ENCODE results near the gene ASTN2.
"Not testable (repeated sequence)": the region's sequence is repeated elsewhere in the genome, so short reads cannot be mapped to it uniquely, and the experiment has no call there.

ASTN2 gene

DNA sequence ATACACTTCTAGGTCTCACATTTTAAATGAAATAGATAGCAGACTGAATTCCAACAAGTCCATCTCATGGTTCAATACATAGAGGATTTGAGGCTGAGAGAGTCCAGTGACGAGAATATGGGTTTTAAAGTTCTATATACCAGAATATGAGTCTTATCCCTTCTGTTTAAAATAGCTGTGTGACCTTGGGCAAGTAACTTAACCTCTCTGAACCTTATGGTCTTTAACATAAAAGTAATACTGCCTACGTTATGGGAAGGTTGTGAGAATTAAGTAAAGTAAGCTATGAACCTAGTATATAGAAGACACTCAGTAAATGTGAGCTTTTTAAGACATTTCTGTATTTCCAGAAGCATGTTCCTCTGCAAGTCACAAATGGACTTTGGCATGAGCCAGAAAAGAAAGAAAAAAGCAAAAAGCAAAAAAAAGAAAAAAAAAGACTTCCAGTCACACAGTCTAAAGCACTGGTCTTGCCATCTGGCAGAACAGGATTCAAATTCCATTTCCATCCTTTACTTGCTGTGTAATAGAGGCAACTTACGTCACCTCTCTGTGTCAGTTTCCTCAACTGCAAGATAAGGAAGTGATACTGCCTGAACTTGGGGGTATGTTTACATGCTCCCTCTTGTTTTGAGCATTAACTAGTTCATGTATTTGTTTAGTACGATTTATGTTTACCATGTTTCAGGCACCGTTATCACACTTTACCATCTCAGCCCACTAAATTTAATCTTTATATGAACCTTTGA is 479.5 kb downstream of the ASTN2 start:
- DNase-seq (ENCODE audit: low read depth in 3 of 3, low spot score in 1 of 3): no peak

DNA sequence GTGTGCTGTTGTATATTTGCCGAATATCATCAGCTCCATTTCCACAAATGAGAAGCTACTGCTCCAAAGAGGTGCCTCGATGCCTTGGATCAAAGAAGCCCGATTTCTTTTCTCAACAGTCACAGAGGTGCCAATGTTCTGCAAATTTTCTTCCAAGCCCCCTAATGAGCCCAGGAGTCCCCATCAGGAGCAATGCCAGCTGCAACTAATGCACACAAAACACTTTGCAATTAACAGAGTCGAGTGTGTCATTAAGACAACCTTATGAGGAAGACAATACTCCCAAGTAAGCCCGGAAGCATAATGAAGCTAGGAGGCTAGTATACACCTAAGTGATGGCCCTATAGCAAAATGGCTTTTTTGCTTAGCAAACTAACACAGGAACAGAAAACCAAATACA is 480.7 kb downstream of the ASTN2 start:
- DNase-seq (ENCODE audit: low read depth in 3 of 3, low spot score in 1 of 3): no peak

DNA sequence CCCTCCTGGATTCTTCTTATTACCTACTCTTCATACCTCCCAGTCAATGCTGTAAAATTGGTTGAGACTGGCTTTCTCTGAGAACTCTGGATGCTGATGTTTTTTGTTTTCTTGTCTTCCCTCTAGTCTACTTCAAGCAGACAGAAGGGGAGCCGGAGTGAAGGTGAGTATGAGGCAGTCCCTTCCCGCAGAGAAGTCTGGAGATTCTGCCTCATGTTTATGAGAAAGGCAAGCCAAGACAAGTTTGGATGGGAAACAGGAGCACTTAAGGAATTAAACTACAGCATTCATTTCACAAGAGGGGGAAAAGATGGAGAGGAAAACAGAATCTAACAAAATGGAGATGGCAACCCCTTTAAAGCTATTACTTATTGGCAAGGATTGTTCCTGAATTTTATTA is 481.6 kb downstream of the ASTN2 start:
- no peak for DNase-seq (ENCODE audit: low read depth in 3 of 3, low spot score in 1 of 3)

DNA sequence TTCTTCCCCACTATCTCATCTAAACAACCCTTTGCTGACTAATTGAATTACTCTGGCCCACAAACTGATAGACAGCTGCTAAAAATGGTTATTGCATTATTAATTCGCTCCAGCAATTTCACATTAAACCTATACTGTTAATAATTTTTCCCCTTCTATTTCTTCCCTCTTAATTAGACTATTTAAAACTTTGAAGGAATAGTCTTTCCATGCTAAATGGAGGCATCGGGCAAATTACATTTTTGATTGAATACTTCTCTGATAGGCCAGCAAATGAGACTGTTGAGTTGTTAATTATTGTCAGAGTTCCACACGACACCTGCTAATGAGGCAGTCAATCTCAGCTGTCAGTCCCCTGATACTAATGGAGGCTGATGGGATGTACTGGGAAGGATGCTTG is 485.2 kb downstream of the ASTN2 start:
- DNase-seq (ENCODE audit: low read depth in 3 of 3, low spot score in 1 of 3): no peak

DNA sequence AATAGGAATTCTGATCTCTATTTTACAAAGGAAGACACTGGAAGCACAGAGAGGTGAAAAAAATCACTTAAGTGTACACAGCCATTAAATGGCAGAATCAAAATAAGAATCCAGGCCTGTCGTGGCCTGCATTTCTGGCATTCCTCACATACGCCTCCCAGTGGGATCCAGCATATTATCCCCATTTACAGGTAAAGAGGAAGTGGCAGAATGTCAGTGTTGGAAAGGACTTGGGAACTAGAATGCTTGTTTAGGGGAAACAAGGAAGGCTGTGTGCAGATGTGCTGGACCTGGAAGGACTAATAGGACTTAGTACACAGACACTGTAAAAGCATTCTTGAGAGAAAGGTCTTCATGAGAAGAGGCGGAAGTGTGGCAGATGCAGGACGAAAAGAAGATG is 486.0 kb downstream of the ASTN2 start:
- DNase-seq (ENCODE audit: low read depth in 3 of 3, low spot score in 1 of 3): no peak

DNA sequence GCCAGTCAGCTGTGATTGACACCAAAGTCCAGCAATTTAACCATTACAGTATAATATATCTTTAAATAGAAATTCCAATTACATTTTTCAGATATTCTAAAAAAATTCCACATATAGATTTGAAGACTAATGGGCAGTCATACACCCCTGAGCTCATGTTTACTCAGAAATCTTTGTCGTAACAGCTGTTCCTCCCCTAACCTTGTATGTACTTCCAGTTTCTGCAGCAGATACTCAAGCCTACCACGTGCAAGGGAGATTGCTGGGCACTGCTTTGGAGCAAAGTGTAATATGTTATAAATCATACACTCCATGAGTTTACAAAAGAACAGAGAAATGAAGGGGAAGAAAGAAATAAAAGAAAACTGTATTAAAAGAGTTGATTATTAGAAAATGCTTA is 486.6 kb downstream of the ASTN2 start:
- no peak for DNase-seq (ENCODE audit: low read depth in 3 of 3, low spot score in 1 of 3)

DNA sequence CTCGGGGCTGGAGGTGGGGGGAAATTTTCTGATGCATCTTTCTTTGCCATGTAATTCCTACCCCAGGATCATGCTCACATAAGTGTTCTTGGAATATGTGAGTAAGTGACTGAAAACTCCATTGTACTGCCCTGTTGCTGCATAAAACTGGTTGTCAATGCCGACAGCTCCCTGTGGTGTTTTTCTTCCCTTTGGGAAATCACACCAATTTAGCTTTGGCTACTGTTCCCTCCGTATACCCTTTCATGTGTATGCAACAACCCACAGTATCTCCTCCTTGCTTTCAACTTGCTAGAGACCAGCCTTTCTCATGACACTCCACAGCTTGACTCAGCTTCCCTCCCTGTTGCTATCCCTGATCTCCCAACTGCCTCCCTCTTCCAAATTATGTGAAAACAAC is 487.1 kb downstream of the ASTN2 start:
- no peak for DNase-seq (ENCODE audit: low read depth in 3 of 3, low spot score in 1 of 3)

DNA sequence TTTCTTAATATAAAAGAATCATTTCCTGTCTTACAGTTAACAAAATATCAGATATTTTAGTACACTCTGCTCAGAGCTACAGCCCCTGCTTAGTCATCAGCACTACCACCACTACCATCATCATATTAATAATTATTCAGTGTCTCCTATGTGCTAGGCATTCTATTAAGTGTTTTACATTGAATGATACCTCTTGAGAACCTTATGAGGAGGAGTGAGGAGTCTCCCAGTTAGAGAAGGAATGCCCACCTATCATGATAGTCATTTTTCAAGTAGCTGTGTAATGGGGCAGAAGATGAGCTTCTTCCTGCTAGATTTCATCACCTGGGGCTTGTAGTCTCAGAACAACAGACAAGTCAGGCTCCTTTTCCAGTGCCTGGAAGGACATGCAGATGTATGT is 489.7 kb downstream of the ASTN2 start:
- no peak for DNase-seq (ENCODE audit: low read depth in 3 of 3, low spot score in 1 of 3)

DNA sequence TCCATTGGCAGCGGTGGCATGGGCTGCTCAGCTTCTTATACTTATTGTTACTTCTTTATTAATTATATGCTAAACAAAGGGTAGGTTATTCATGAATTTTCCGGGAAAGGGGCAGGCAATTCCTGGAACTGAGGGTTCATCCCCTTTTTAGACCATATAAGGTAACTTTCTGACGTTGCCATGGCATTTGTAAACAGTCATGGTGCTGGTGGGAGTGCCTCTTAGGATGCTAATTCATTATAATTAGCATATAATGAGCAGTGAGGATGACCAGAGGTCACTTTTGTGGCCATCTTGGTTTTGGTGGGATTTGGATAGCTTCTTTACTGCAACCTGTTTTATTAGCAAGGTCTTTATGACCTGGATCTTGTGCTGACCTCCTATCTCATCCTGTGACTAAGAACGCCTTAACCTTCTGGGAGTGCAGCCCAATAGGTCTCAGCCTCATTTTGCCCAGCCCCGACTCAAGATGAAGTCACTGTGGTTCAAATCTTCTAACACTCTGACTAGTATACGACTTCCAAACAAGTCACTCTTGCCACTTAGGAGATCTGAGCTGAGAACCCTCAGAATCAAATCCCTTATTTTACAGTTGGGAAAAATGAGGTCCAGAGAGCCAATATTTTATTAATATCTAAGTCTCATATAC is 490.3 kb downstream of the ASTN2 start:
- DNase-seq (ENCODE audit: low read depth in 3 of 3, low spot score in 1 of 3): no peak

DNA sequence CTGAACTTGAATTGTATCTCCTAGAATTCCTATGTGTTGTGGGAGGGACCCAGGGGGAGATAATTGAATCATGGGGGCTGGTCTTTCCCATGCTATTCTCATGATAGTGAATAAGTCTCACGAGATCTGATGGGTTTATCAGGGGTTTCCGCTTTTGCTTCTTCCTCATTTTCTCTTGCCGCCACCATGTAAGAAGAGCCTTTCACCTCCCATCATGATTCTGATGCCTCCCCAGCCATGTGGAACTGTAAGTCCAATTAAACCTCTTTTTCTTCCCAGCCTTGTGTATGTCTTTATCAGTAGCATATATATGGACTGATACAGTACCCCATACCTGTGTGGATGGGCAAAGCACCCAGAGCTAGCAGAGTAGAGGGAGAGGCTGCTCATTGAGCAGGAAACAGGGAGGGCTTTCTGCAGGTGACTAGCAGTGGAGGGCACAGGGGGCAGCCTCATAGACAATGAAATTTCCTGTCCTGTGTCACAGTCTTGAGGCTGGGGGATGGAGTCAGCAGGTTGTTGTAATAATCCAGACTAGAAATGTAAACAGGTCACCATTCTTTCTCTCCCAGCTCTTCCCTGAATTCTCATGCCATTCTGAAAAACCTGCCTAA is 496.9 kb downstream of the ASTN2 start:
- not testable (repeated sequence) for DNase-seq (ENCODE audit: low read depth in 3 of 3, low spot score in 1 of 3)

DNA sequence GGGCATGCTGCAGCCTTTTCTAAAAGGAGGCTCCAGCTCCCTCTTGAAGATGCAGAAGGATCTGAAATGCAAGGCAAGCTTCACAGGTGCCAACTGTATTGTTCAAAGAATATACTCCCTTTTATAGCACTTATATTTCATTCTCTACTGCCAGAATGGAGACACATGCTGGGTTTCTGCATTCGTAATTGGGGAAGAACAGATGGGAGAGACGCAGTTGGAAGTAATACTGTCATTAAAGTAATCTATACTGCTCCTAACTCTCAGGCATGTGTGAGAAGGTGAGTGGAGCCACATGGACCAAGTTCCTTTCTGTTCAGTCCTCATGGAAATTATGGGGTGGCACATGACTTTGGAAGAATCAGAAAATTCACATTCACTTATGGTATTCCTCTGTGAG is 501.3 kb downstream of the ASTN2 start:
- DNase-seq (ENCODE audit: low read depth in 3 of 3, low spot score in 1 of 3): no peak

DNA sequence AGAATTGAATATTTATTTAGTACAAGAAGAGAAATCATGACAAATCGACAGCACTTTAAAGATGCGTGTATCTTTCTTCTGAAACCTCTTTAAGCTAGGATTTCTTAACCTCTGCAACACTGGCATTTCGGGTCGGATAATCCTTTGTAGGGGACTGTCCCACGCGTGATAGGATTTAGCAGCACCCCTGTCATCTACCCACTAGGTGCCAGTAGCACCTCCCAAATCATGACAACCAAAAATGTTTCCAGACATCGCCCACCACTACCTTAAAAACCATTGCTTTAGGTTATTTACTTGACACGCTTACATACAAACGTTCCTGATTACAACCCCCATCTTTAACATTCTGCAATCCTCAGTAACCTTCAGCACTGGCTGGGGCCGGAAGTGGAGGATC is 504.7 kb downstream of the ASTN2 start:
- no peak for DNase-seq (ENCODE audit: low read depth in 3 of 3, low spot score in 1 of 3)

DNA sequence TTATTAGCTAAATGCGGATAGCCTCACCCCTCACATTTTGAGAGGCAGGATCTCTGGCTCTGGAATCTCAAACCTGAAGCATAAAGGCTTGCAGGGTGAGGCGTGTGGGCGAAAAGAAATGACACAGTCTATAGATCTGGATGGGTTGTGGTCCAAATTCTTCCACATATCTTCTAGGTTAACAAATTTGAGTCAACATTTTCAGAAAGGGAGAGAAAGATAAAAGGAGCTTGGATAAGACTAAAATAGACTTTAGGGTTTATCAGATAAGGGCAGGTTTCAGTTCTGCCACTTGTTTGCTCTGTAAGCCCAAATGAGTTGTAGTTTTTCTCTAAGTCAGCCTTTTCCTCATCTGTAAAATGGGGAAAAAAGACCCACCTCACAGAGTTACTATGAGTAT is 506.9 kb downstream of the ASTN2 start:
- DNase-seq (ENCODE audit: low read depth in 3 of 3, low spot score in 1 of 3): no peak

DNA sequence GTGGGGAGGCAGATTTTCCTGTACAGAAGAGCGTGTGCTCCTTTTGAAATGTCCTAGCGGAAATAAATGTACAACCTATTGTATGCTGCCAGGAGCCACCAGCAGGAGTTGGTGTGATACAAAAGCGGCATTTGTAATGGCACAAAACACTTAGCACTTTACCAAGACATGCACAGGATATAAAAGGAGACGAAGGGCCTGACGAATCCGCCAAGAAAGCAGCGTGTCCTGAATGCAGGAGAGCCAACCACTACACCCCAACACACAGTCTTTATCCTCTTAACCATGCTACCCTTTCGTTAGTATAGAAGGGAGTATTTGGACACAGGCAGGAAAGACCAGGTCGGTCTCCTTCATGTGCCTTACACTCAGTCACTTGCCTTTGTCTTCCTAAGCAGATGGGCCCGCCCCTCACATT is 509.7 kb downstream of the ASTN2 start:
- no peak for DNase-seq (ENCODE audit: low read depth in 3 of 3, low spot score in 1 of 3)

DNA sequence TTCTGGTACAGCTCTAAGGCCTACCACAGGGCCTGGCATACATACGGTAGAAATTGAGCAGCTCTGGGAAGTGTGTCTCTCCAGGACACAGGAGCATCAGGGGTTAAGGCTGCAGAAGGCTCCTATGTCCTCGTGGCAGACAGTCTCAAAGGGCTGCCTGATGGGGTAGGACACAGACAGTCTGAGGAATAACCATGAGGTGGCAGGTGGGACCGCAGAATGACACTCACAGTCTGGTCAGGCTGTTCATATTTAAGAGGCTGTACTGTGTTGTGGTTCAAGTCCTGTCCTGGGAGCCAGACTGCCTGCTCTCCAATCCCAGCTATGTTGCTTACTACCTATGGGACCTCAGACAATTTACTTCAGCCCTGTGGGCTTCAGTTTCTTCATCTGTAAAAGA is 510.7 kb downstream of the ASTN2 start:
- DNase-seq (ENCODE audit: low read depth in 3 of 3, low spot score in 1 of 3): no peak

DNA sequence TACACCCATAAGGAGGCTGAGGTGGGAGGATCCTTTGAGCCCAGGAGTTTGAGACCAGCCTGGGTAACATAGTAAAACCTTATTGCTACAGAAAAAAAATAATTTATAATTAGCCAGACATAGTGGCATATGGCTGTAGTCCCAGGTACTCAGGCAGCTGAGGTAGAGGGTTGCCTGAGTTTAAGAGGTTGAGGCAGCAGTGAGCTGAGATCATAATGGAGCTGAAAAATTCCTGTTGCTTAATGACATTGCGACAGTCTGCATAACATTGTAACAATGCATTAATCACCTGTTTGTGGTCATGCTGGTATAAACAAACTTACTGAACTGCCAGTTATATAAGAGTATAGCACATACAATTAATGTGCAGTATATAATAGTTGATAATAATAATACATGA is 513.6 kb downstream of the ASTN2 start:
- no peak for DNase-seq (ENCODE audit: low read depth in 3 of 3, low spot score in 1 of 3)

DNA sequence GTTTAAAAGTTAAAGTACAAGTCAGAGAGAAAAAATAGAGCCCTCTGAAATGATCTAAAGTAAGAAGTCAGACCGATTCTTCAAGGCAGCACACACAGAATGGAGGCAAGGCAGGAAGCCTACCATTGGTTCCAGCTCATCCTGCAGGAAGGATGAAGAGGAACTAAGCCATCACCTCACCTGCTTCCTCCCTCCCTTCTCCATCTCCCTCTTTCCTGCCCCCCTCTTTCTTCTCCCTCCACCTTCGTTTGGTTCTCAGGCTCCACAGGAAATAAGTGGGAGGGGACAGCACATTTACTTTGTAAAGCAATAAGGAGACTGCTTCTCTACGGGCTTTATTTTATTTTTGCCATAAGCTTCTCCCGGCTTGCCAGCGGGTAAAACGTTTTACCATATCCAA is 514.3 kb downstream of the ASTN2 start:
- DNase-seq (ENCODE audit: low read depth in 3 of 3, low spot score in 1 of 3): no peak

DNA sequence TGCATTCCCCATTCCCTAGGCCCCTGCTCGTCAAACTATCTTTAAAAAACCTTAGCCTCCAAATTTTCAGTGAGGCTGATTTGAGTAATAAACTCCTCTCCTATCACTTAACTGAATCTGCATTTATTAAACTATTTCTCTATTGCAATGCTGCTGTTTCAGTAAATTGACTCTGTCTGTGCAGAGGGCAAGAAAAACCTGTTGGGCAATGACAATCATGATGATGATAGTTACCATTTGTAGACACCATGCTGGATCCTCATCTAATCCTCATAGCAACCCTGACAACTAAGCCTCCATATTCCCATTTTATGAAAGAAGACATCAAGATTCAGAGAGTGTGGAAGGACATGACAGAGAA is 514.9 kb downstream of the ASTN2 start:
- no peak for DNase-seq (ENCODE audit: low read depth in 3 of 3, low spot score in 1 of 3)

DNA sequence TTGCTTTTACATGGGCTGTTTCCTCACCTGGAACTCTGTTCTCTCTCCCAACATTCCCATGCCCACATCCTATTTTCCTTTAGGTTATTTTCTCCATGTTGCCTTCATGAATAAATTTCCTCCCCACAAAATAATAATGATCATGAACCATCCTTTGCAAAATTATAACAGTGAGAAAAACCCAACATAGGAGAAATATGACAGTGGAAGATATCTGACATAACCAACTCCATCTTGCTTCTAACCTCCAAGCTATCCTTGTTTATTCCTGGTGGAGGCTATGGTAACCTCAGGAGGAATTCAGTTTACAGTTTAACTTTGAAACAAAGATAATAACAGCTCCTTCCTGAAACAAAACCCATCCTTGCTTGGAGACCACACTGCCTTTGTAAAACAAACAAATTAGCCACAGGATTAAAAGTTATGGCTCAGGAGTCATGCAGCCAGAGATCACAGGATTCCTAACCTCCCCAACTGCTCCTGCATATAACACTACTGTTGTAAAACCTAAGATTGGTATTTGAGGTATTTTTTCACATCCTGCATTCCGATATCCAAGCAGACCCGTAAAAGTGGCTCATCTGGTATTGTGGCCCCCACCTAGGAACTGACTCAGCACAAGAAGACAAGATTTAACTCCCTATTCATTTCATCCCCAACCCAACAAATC is 515.4 kb downstream of the ASTN2 start:
- no peak for DNase-seq (ENCODE audit: low read depth in 3 of 3, low spot score in 1 of 3)

DNA sequence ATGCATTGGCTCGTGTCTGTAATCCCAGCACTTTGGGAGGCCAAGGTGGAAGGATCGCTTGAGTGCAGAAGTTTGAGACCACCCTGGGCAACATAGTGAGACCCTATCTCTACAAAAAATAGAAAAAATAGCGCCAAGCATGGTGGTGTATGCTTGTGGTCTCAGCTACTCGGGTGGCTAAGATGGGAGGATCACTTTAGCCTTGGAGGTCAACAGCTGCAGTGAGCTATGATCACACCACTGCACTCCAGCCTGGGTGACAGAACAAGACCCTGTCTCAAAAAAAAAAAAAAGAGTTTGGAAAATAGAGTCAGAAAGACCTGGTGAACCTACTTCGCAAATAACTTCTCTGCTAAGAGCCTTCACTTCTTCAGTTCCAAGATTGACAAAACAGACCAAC is 516.7 kb downstream of the ASTN2 start:
- not testable (repeated sequence) for DNase-seq (ENCODE audit: low read depth in 3 of 3, low spot score in 1 of 3)

DNA sequence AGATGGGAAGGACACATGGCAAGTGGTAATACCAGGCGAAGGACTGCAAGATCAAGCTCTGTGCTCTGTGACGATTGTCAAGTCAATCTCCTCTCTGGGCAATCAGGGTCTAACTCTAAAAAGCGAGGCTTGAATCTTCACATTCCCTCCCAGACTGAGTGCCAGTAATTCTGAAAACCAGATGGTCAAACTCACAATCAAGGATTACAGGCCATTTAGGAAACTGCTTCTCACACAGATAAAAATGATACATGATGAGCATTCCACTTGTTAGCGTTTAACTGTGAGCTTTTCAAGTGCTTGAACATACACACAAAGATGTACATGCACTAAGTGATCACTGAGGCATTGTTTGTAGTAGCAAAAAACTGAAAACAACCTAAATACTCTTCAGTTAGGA is 517.7 kb downstream of the ASTN2 start:
- no peak for DNase-seq (ENCODE audit: low read depth in 3 of 3, low spot score in 1 of 3)

DNA sequence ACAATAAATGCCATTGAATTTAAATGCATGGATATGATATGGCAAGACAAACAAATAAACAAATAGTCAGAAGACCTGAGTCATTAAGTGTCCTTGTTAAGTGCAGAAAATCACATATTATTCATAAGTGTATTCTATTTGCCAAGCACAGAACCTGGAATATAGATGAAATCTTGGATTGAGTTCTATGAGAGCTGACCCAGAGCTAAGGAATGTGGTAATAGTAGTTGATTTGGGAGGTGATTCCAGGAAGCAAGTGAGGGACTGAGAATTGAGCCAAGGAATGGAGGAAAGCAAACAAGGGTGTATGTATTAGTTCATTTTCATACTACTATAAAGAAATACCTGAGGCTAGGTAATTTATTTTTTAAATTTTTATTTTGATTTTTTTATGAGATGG is 518.9 kb downstream of the ASTN2 start:
- no peak for DNase-seq (ENCODE audit: low read depth in 3 of 3, low spot score in 1 of 3)
